Measurements from ENCODE around the gene AUTS2.

DNA sequence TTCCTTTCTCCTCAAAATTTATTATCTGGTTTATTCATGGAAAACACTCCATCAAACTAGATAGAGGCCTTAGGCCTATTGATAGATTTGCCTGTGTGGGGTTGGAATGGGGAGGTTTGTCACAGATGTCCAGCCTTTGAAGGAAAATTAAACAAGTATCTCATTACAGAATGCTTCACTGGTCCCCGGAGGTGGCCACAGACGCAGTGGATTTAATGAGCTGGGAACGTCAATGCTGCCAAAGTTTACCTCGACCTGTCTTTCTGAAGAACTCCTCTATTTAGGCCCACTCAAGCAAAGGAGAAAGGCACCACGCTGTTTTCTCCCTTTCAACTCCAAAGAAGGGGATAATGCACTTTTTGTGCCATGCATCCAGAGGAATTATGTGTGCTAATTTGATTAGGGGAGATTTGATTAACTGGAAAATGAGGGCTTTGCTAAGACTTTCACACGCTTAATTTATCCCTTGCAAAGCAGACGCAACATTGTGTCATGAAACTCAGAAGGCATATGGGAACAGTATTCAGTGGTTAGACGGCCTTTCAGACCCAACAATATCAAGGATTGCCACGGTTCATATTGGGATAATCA lies 974.9 kb downstream of the AUTS2 start:
- no peak for TF ChIP-seq EZH2 (IDR thresholded peaks at IDR 0.05; ENCODE audit: low read length, missing control alignments)
- TF ChIP-seq, protein P1, sequence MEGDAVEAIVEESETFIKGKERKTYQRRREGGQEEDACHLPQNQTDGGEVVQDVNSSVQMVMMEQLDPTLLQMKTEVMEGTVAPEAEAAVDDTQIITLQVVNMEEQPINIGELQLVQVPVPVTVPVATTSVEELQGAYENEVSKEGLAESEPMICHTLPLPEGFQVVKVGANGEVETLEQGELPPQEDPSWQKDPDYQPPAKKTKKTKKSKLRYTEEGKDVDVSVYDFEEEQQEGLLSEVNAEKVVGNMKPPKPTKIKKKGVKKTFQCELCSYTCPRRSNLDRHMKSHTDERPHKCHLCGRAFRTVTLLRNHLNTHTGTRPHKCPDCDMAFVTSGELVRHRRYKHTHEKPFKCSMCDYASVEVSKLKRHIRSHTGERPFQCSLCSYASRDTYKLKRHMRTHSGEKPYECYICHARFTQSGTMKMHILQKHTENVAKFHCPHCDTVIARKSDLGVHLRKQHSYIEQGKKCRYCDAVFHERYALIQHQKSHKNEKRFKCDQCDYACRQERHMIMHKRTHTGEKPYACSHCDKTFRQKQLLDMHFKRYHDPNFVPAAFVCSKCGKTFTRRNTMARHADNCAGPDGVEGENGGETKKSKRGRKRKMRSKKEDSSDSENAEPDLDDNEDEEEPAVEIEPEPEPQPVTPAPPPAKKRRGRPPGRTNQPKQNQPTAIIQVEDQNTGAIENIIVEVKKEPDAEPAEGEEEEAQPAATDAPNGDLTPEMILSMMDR (conservative IDR thresholded peaks at IDR 0.05 in 1 of 2, IDR thresholded peaks at IDR 0.05 in 1 of 2; ENCODE audit: low read depth in 1 of 2, low read length in 2 of 2), result no peak
